Endodermal cell (in vitro differentiated cells): ENCODE data around the gene SYNJ2BP. TPM values are rescaled to one million over a fixed set of nuclear protein-coding genes. Genes with fewer than 3 reads are reported as not detected.
A peak's percentile ranks its signal among the peaks of the same experiment; 100 is the strongest.

ENCODE experiments used
- DNase-seq: peaks from one replicate; pipeline ENCODE4 v3.0.0-alpha.2; 2017
- H3K27ac ChIP-seq: 2 replicates; pipeline ENCODE4 v1.5.1; 2013; ENCODE audit warnings: mild to moderate bottlenecking, low read depth, low read length, moderate library complexity
- H3K27me3 ChIP-seq: 2 replicates; pipeline ENCODE4 v1.6.1; 2013; ENCODE audit warnings: mild to moderate bottlenecking, low read length, moderate library complexity; ENCODE audit not compliant: insufficient read depth, control insufficient read depth, poor library complexity, severe bottlenecking
- H3K36me3 ChIP-seq: 2 replicates; pipeline ENCODE4 v1.7.0; 2013; ENCODE audit warnings: mild to moderate bottlenecking, low read length, moderate library complexity; ENCODE audit not compliant: control insufficient read depth, insufficient read depth
- H3K4me1 ChIP-seq: one replicate; pipeline ENCODE4 v1.7.0; 2013; ENCODE audit warnings: low read length; ENCODE audit not compliant: control insufficient read depth, insufficient read depth
- H3K4me3 ChIP-seq: 2 replicates; pipeline ENCODE4 v1.5.1; 2013; ENCODE audit warnings: mild to moderate bottlenecking, low read length, moderate library complexity
- H3K9ac ChIP-seq: 2 replicates; pipeline ENCODE4 v1.6.1; 2013; ENCODE audit warnings: mild to moderate bottlenecking, low read length, moderate library complexity; ENCODE audit not compliant: poor library complexity, severe bottlenecking; ENCODE audit errors: extremely low read depth
- H3K9me3 ChIP-seq: 2 replicates; pipeline ENCODE4 v1.6.1; 2013; ENCODE audit warnings: mild to moderate bottlenecking, low read length, moderate library complexity; ENCODE audit not compliant: control insufficient read depth
- H3K27ac Mint-ChIP-seq: 2 replicates; pipeline ENCODE4 v1.8.0; 2020; ENCODE audit warnings: mixed read lengths
- H3K27me3 Mint-ChIP-seq: 2 replicates; pipeline ENCODE4 v1.8.0; 2021; ENCODE audit warnings: mild to moderate bottlenecking, mixed read lengths; ENCODE audit not compliant: insufficient read depth
- H3K36me3 Mint-ChIP-seq: 2 replicates; pipeline ENCODE4 v1.8.0; 2020; ENCODE audit warnings: low read depth, mixed read lengths
- H3K4me1 Mint-ChIP-seq: 2 replicates; pipeline ENCODE4 v1.8.0; 2020; ENCODE audit warnings: mixed read lengths
- H3K4me3 Mint-ChIP-seq: 2 replicates; pipeline ENCODE4 v1.8.0; 2020; ENCODE audit warnings: mild to moderate bottlenecking, moderate library complexity, mixed read lengths
- H3K9me3 Mint-ChIP-seq: 2 replicates; pipeline ENCODE4 v1.8.0; 2020; ENCODE audit warnings: mild to moderate bottlenecking, mixed read lengths
- CTCF ChIP-seq: fragments of 200-600 bp; sonication (generic); conservative IDR thresholded peaks from 2 replicates; pipeline ENCODE4 v1.5.0; 2021; ENCODE audit warnings: antibody characterized with exemption, mild to moderate bottlenecking
- WGBS, 2 experiments: methylation state at CpG; one replicate each; pipeline versions ENCODE4 v1.1.5 to v1.1.7; 2013; ENCODE audit warnings: missing lambda C conversion rate in 2 of 2, mixed read lengths in 1 of 2; ENCODE audit not compliant: insufficient coverage in 1 of 2, insufficient read length in 1 of 2; 5-methylcytosine and 5-hydroxymethylcytosine counted together
- long read RNA-seq, 4 experiments: library from polyadenylated mRNA in 2 of 4; library from RNA in 1 of 4; library from capped mRNA in 1 of 4; stranded (forward) in 3 of 4; unstranded in 1 of 4; transcript quantifications; one replicate each; pipeline ENCODE4 v2.0.0, GENCODE V29; 2020 to 2021; ENCODE audit warnings: inconsistent platforms in 1 of 4
- polyA plus RNA-seq, 2 experiments: library from polyadenylated mRNA; stranded (reverse); fragments of 50-300 nt; gene quantifications; one replicate each; pipeline ENCODE4 v1.2.3, GENCODE V29; 2013
- total RNA-seq, 2 donors: library from RNA; stranded (reverse); fragmentation: NEBNext Ultra II Directional in 1 of 2; extraction: Animal tissue kit (Norgen Biotek cat#: 25700) in 1 of 2; gene quantifications; 2 replicates in 1 of 2; 3 replicates in 1 of 2; pipeline ENCODE4 v1.2.1, GENCODE V29; 2021

SYNJ2BP gene
- total RNA-seq, result 10 to 100 TPM; 31.0 to 40.6 TPM
- 17.6 TPM for polyA plus RNA-seq (2013, experiment 1 of 2)
- 16.4 TPM for polyA plus RNA-seq (2013, experiment 2 of 2)
- long read RNA-seq, experiment 1, full-length matches to known transcripts, result 8 of 13 reads
- long read RNA-seq, experiment 1, partial matches to known transcripts, result 1 of 13 reads
- long read RNA-seq, experiment 1, other reads (novel, unspliced or antisense), result 4 of 13 reads
- long read RNA-seq, experiment 2, full-length matches to known transcripts, result 12 of 19 reads
- long read RNA-seq, experiment 2, partial matches to known transcripts, result 0 of 19 reads
- long read RNA-seq, experiment 2, other reads (novel, unspliced or antisense), result 7 of 19 reads
- long read RNA-seq, experiment 3, full-length matches to known transcripts, result 42 of 49 reads
- long read RNA-seq, experiment 3, partial matches to known transcripts, result 0 of 49 reads
- long read RNA-seq, experiment 3, other reads (novel, unspliced or antisense), result 7 of 49 reads
- long read RNA-seq, experiment 4, full-length matches to known transcripts, result 26 of 33 reads
- long read RNA-seq, experiment 4, partial matches to known transcripts, result 0 of 33 reads
- long read RNA-seq, experiment 4, other reads (novel, unspliced or antisense), result 7 of 33 reads

GRCh38 chr14:70416725-70417349 is at the start of gene SYNJ2BP:
TSS of gene SYNJ2BP (minus strand) at chr14:70417090. CDS start at chr14:70416963, 127 bp downstream.
- Mint-ChIP-seq H3K4me3 (peak within 1 kb of the TSS; percentile 92), H3K27ac (peak within 1 kb of the TSS; percentile 89), H3K36me3 (peaks cover 5% of the 10 kb centered on the region), H3K9me3 (no peaks in the 10 kb centered on the region), H3K4me1 (peaks cover 8% of the 10 kb centered on the region), H3K27me3 (no peaks in the 10 kb centered on the region)
- Histone ChIP-seq H3K4me3 (peak within 1 kb of the TSS; percentile 89), H3K9me3 (no peaks in the 10 kb centered on the region), H3K36me3 (peaks cover 17% of the 10 kb centered on the region), H3K27ac (no peak within 1 kb of the TSS), H3K4me1 (no peaks in the 10 kb centered on the region), H3K9ac (peak within 1 kb of the TSS; percentile 64), H3K27me3 (no peaks in the 10 kb centered on the region)
- TF ChIP-seq CTCF, result no peak
- DNase-seq, result peak; percentile 93
- WGBS, 2 experiments, result 0 to 3% methylated on average over 12 to 21 of the region's 22 CpGs

DNA sequence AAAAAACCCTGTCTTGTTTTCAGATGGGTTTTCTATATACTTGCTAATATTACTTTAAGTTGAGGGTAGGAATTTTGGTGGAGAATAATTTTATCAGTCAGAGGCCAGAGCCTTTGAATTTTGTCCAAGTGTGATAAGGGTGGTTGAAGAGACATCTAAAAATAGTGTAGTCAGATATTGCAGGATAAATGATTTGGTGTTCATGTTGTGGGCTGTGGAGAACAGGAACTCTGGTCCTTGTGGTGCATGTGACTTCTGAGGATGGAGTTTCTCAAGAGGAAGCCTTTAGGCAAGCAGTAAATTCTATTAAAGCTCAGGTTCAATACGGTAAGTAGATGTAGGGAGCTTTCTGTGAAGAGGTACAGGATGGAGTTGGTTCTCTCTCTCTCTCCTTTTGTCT is 37.8 kb upstream of the SYNJ2BP start:
- Histone ChIP-seq H3K9me3 (no peaks in the 10 kb centered on the region), H3K9ac (no peak overlapping the region), H3K4me3 (no peak overlapping the region), H3K4me1 (no peaks in the 10 kb centered on the region), H3K27ac (no peak overlapping the region), H3K27me3 (no peaks in the 10 kb centered on the region), H3K36me3 (no peaks in the 10 kb centered on the region)
- no peak for DNase-seq
- 93% methylated on average over 1 of the region's 1 CpG; no CpG with 5 or more reads in 1 of the 2 experiments for WGBS, 2 experiments
- no peak for TF ChIP-seq CTCF
- H3K4me3 Mint-ChIP-seq, result no peak overlapping the region
- no peak overlapping the region for H3K27ac Mint-ChIP-seq
- no peaks in the 10 kb centered on the region for H3K27me3 Mint-ChIP-seq
- no peaks in the 10 kb centered on the region for H3K9me3 Mint-ChIP-seq
- H3K36me3 Mint-ChIP-seq, result no peaks in the 10 kb centered on the region
- H3K4me1 Mint-ChIP-seq, result no peaks in the 10 kb centered on the region

GRCh38 chr14:70451874-70452273 is 35.0 kb upstream of the SYNJ2BP start, which contains the start of gene ADAM21:
TSS of gene ADAM21 (plus strand) at chr14:70452174. CDS start at chr14:70457500, 5,326 bp downstream.
- Mint-ChIP-seq H3K9me3 (peaks cover 14% of the 10 kb centered on the region), H3K4me3 (no peak within 1 kb of the TSS), H3K27ac (no peak within 1 kb of the TSS), H3K27me3 (no peaks in the 10 kb centered on the region), H3K4me1 (no peaks in the 10 kb centered on the region), H3K36me3 (peaks cover 5% of the 10 kb centered on the region)
- Histone ChIP-seq H3K9me3 (peaks cover 10% of the 10 kb centered on the region), H3K9ac (no peak within 1 kb of the TSS), H3K4me1 (no peaks in the 10 kb centered on the region), H3K36me3 (no peaks in the 10 kb centered on the region), H3K27ac (no peak within 1 kb of the TSS), H3K27me3 (no peaks in the 10 kb centered on the region), H3K4me3 (no peak within 1 kb of the TSS)
- DNase-seq, result no peak
- no peak for TF ChIP-seq CTCF
- 97 to 100% methylated on average over 1 of the region's 1 CpG for WGBS, 2 experiments
